MM.1S (cell line): ENCODE data around the gene TMPRSS6.

Source experiments
- CTCF ChIP-seq: fragments of 300-600 bp; sonication (generic); IDR thresholded peaks from 2 replicates; pipeline ENCODE4 v1.5.1; 2016; ENCODE audit warnings: antibody characterized with exemption, low read length, mixed read lengths
- EZH2 ChIP-seq: fragments of 300-600 bp; sonication (generic); optimal IDR thresholded peaks from 2 replicates; pipeline ENCODE3; 2017; ENCODE audit warnings: low read depth, mild to moderate bottlenecking, antibody characterized with exemption, low read length, mixed read lengths
- EZH2phosphoT487 ChIP-seq: fragments of 300-600 bp; sonication (generic); IDR thresholded peaks from 2 replicates; pipeline ENCODE4 v1.6.1; 2018; ENCODE audit warnings: antibody characterized with exemption, low read length

- TF ChIP-seq CTCF (no peak), EZH2phosphoT487 (no peak), EZH2 (no peak)
Measured at GRCh38 chr22:37017356-37017755, 92.2 kb downstream of the TMPRSS6 start.
